IMR-90 (cell line): ENCODE measurements around the gene TAGLN2. TPM values are rescaled to one million over a fixed set of nuclear protein-coding genes. Genes with fewer than 3 reads are reported as not detected.

Experiments
- ATAC-seq: fragments of 200-7000 bp; cut with Tn5 transposase; 2 replicates; pipeline ENCODE4 v1.9.1; 2020; ENCODE audit warnings: low read depth, mild to moderate bottlenecking, moderate library complexity
- BruUV-seq: library from RNA; stranded (reverse); fragments of 400-500 nt; replicated peaks from 2 replicates; lab custom pipeline; 2021; lab: Mats Ljungman, UMichigan
- CTCF ChIA-PET: fragments of 300-600 bp; formaldehyde crosslinking; extraction: SDS; loops from one replicate; lab custom pipeline; 2021; ENCODE audit warnings: antibody characterized with exemption; lab: Yijun Ruan, JAX
- POLR2A ChIA-PET: fragments of 300-600 bp; sonication (Branson Sonifier 250); formaldehyde crosslinking; loops from one replicate; lab custom pipeline; 2022; ENCODE audit warnings: antibody characterized with exemption; ENCODE audit not compliant: unreplicated experiment; lab: Charles Lee
- DNase-seq: peaks from one replicate; pipeline ENCODE4 v3.0.0; 2013
- H2AFZ ChIP-seq: replicated peaks from 2 replicates; pipeline ENCODE3; 2013; ENCODE audit warnings: low read length, mild to moderate bottlenecking; ENCODE audit not compliant: poor library complexity
- H2AK5ac ChIP-seq: 2 replicates; pipeline ENCODE4 v1.6.1; 2013; ENCODE audit warnings: low read depth, low read length, inconsistent platforms
- H2AK9ac ChIP-seq: replicated peaks from 2 replicates; pipeline ENCODE3; 2013; ENCODE audit warnings: mild to moderate bottlenecking, low read depth, low read length, moderate library complexity; ENCODE audit not compliant: poor library complexity
- H2BK120ac ChIP-seq: 2 replicates; pipeline ENCODE4 v1.6.1; 2013; ENCODE audit warnings: low read depth, low read length, inconsistent platforms
- H2BK15ac ChIP-seq: 3 replicates; pipeline ENCODE4 v1.6.1; 2013; ENCODE audit warnings: low read depth, low read length, inconsistent platforms
- H2BK20ac ChIP-seq: 2 replicates; pipeline ENCODE4 v1.6.1; 2013; ENCODE audit warnings: low read depth, mild to moderate bottlenecking, inconsistent platforms, low read length, moderate library complexity
- H2BK5ac ChIP-seq: 2 replicates; pipeline ENCODE4 v1.6.1; 2013; ENCODE audit warnings: mild to moderate bottlenecking, low read depth, low read length, inconsistent platforms; ENCODE audit not compliant: poor library complexity, severe bottlenecking
- H3K14ac ChIP-seq: replicated peaks from 2 replicates; pipeline ENCODE4 v1.6.1; 2013; ENCODE audit warnings: low read depth, low read length, inconsistent platforms
- H3K18ac ChIP-seq: 2 replicates; pipeline ENCODE4 v1.6.1; 2013; ENCODE audit warnings: low read depth, low read length, control low read depth
- H3K23ac ChIP-seq: 2 replicates; pipeline ENCODE4 v1.6.1; 2013; ENCODE audit warnings: low read depth, low read length, inconsistent platforms
- H3K27ac ChIP-seq: 2 replicates; pipeline ENCODE4 v1.5.1; 2013; ENCODE audit warnings: mild to moderate bottlenecking, control low read depth, low read length; ENCODE audit not compliant: insufficient read depth
- H3K27me3 ChIP-seq: 2 replicates; pipeline ENCODE4 v1.6.1; 2013; ENCODE audit warnings: low read length; ENCODE audit not compliant: control insufficient read depth, insufficient read depth
- H3K36me3 ChIP-seq: 2 replicates; pipeline ENCODE4 v1.6.1; 2013; ENCODE audit warnings: low read length, mixed read lengths; ENCODE audit not compliant: control insufficient read depth, insufficient read depth
- H3K4ac ChIP-seq: 2 replicates; pipeline ENCODE4 v1.6.1; 2013; ENCODE audit warnings: low read depth, low read length, inconsistent platforms
- H3K4me1 ChIP-seq: 2 replicates; pipeline ENCODE4 v1.6.1; 2013; ENCODE audit warnings: low read length, mixed read lengths; ENCODE audit not compliant: control insufficient read depth, insufficient read depth
- H3K4me2 ChIP-seq: 2 replicates; pipeline ENCODE4 v1.6.1; 2013; ENCODE audit warnings: low read depth, mild to moderate bottlenecking, control low read depth, low read length, moderate library complexity
- H3K4me3 ChIP-seq: 2 replicates; pipeline ENCODE4 v1.5.1; 2013; ENCODE audit warnings: low read depth, mild to moderate bottlenecking, control low read depth, low read length, moderate library complexity; ENCODE audit not compliant: insufficient read depth
- H3K56ac ChIP-seq: 2 replicates; pipeline ENCODE4 v1.6.1; 2013; ENCODE audit warnings: low read length, inconsistent platforms; ENCODE audit not compliant: insufficient read depth; ENCODE audit errors: extremely low read depth
- H3K79me1 ChIP-seq, 2 experiments: 2 replicates each; pipeline ENCODE4 v1.6.1; 2013; ENCODE audit warnings: low read length in 2 of 2, inconsistent platforms in 1 of 2, low read depth in 1 of 2
- H3K9ac ChIP-seq: 2 replicates; pipeline ENCODE4 v1.6.1; 2013; ENCODE audit warnings: low read depth, low read length, control low read depth
- H3K9me1 ChIP-seq: 2 replicates; pipeline ENCODE4 v1.6.1; 2013; ENCODE audit warnings: low read length, inconsistent platforms; ENCODE audit not compliant: insufficient read depth
- H3K9me3 ChIP-seq: 2 replicates; pipeline ENCODE4 v1.6.1; 2013; ENCODE audit warnings: low read length; ENCODE audit not compliant: control insufficient read depth, insufficient read depth
- H4K20me1 ChIP-seq: 2 replicates; pipeline ENCODE4 v1.6.1; 2013; ENCODE audit warnings: low read length, inconsistent platforms; ENCODE audit not compliant: insufficient read depth
- H4K5ac ChIP-seq: 2 replicates; pipeline ENCODE4 v1.6.1; 2013; ENCODE audit warnings: mild to moderate bottlenecking, low read depth, low read length, control low read depth
- H4K8ac ChIP-seq, 2 experiments: 2 replicates each; pipeline ENCODE4 v1.6.1; 2013; ENCODE audit warnings: low read depth in 2 of 2, low read length in 2 of 2, control low read depth in 1 of 2, inconsistent platforms in 1 of 2
- H4K91ac ChIP-seq: 2 replicates; pipeline ENCODE4 v1.6.1; 2013; ENCODE audit warnings: low read depth, low read length, inconsistent platforms; ENCODE audit not compliant: insufficient read depth
- CHD1 ChIP-seq: IDR thresholded peaks from 2 replicates; pipeline ENCODE4 v1.6.1; 2012; ENCODE audit warnings: low read depth, low read length, improper control_type of control experiment
- FOS ChIP-seq: fragments of 150-350 bp; IDR thresholded peaks from 2 replicates; pipeline ENCODE4 v1.6.1; 2016; ENCODE audit warnings: low read depth, low read length
- MAFK ChIP-seq: IDR thresholded peaks from 2 replicates; pipeline ENCODE4 v1.6.1; 2012; ENCODE audit warnings: low read depth, low read length, improper control_type of control experiment
- NFE2L2 ChIP-seq: fragments of 150-350 bp; IDR thresholded peaks from 2 replicates; pipeline ENCODE4 v1.6.1; 2016; ENCODE audit warnings: low read depth, mild to moderate bottlenecking, low read length
- RAD21 ChIP-seq: IDR thresholded peaks from 2 replicates; pipeline ENCODE4 v1.6.1; 2012; ENCODE audit warnings: low read length, improper control_type of control experiment
- RCOR1 ChIP-seq: IDR thresholded peaks from 2 replicates; pipeline ENCODE4 v1.6.1; 2012; ENCODE audit warnings: mild to moderate bottlenecking, low read length, improper control_type of control experiment; ENCODE audit not compliant: insufficient replicate concordance
- SMC3 ChIP-seq: fragments of 150-350 bp; IDR thresholded peaks from 2 replicates; pipeline ENCODE4 v1.6.1; 2016; ENCODE audit warnings: low read depth, mild to moderate bottlenecking, antibody characterized with exemption, low read length, moderate library complexity
- whole genome bisulfite sequencing, 2 experiments: methylation state at CpG; one replicate each; pipeline versions ENCODE4 v1.1.5 to v1.1.7; 2013; ENCODE audit warnings: missing lambda C conversion rate in 2 of 2; ENCODE audit not compliant: insufficient read length in 1 of 2; ENCODE audit errors: extremely low coverage in 2 of 2; 5-methylcytosine and 5-hydroxymethylcytosine counted together
- dilution Hi-C: fragments of 300-500 bp; cut with HindIII; formaldehyde crosslinking; loops from one replicate; pipeline ENCODE4 v1.14.3; 2018; ENCODE audit warnings: low sequenced_read_pairs; ENCODE audit not compliant: unreplicated experiment
- in situ Hi-C: fragments of 300-500 bp; cut with MboI; formaldehyde crosslinking; loops from 3 replicates; pipeline ENCODE4 v1.14.3; 2019; ENCODE audit warnings: low sequenced_read_pairs, inconsistent platforms, mixed read lengths
- intact Hi-C: fragments of 100-400 bp; cut with micrococcal nuclease; formaldehyde crosslinking; loops from 2 replicates; pipeline ENCODE4 v1.10.0; 2022
- polyA plus RNA-seq, 3 experiments: library from polyadenylated mRNA; depleted of rRNA; stranded (reverse); fragments of >200 nt; gene quantifications; 2 replicates each; pipeline ENCODE4 v1.2.3, GENCODE V29; 2012; ENCODE audit warnings: low replicate concordance in 1 of 3
- total RNA-seq: library from RNA; depleted of rRNA; stranded (reverse); fragments of >200 nt; gene quantifications from 2 replicates; pipeline ENCODE4 v1.2.3, GENCODE V29; 2012
- TF ChIP-seq, protein P1 (sequence below): fragments of 150-350 bp; IDR thresholded peaks from 2 replicates; pipeline ENCODE4 v1.6.1; 2016; ENCODE audit warnings: low read depth, mild to moderate bottlenecking, low read length, moderate library complexity, borderline replicate concordance
- TF ChIP-seq, protein P2 (sequence below): fragments of 150-350 bp; IDR thresholded peaks from 2 replicates; pipeline ENCODE4 v1.6.1; 2017; ENCODE audit warnings: mild to moderate bottlenecking, antibody characterized with exemption, low read length, low read depth
- TF ChIP-seq, protein P3 (sequence below): conservative IDR thresholded peaks from 2 replicates; pipeline ENCODE4 v1.5.1; 2012; ENCODE audit warnings: mild to moderate bottlenecking, low read depth, low read length, improper control_type of control experiment

Gene TAGLN2
- total and polyA plus RNA-seq, 2 of the 4 experiments (the other 2 are of a cell fraction): 440 to 634 TPM

DNA sequence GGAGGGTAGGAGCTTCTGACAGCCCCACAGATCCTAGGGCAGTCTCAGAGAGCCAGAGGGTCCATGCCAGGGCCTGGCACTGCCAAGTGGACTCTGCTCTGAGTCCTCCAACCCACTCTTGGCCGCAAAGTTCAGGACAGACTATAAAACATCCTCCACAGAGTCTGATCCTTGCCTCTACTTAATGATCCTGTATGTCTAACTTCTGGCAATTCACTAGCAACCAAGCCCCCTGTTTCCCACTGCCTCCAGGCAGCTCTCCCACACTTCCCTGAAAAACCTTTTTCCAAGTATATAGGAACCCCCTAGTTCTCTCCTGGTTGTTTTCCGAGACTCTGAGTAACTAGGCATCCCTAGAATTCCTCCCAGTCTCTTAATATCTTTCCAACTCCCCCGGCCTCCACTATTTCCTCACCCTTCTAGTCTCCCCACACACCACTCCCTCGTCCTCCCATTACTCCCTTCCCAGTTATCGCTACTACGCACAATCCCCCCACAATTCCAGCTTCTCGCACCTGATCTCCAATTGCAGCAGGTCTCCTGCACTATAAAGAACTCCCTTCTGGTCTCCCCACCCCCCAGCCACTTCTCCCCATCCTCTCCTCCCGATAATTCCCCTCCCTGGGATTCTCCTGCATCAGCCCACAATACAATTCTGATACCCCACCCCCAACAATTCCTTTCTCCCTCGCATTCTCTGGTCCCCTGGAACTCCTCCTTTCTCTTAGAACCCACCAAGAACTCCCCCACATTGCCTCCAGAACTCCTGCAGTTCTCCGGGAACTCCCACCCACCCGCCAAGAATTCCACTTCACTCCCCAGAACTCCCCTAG lies 19.5 kb upstream of the TAGLN2 start:
- Histone ChIP-seq H3K14ac (no peak overlapping the region), H2BK5ac (no peak overlapping the region), H3K4me3 (peak overlapping the region; percentile 34; the same call in 1 of the 2 replicates), H2BK15ac (no peak overlapping the region), H3K36me3 (no peaks in the 10 kb centered on the region), H3K27ac (no peak overlapping the region), H2AK9ac (no peak overlapping the region), H3K79me1 (no peaks in the 10 kb centered on the region), H3K9me3 (no peaks in the 10 kb centered on the region), H3K27me3 (peaks cover 68% of the 10 kb centered on the region), H3K4me2 (peak overlapping the region; percentile 69; the same call in 1 of the 2 replicates), H2BK20ac (no peak overlapping the region), H2AK5ac (no peak overlapping the region), H4K8ac (no peak overlapping the region), H4K20me1 (no peaks in the 10 kb centered on the region), H3K56ac (no peak overlapping the region), H4K91ac (no peak overlapping the region), H4K5ac (no peak overlapping the region), H3K9ac (no peak overlapping the region), H2AFZ (no peak overlapping the region), H2BK120ac (no peak overlapping the region), H3K4me1 (no peaks in the 10 kb centered on the region; the same call in 1 of the 2 replicates), H3K4ac (no peak overlapping the region), H3K23ac (no peak overlapping the region), H3K9me1 (no peaks in the 10 kb centered on the region), H3K18ac (no peak overlapping the region)
- TF ChIP-seq NFE2L2: no peak
- no peak for TF ChIP-seq RAD21
- TF ChIP-seq FOS: no peak
- TF ChIP-seq, protein P1, sequence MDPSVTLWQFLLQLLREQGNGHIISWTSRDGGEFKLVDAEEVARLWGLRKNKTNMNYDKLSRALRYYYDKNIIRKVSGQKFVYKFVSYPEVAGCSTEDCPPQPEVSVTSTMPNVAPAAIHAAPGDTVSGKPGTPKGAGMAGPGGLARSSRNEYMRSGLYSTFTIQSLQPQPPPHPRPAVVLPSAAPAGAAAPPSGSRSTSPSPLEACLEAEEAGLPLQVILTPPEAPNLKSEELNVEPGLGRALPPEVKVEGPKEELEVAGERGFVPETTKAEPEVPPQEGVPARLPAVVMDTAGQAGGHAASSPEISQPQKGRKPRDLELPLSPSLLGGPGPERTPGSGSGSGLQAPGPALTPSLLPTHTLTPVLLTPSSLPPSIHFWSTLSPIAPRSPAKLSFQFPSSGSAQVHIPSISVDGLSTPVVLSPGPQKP: no peak
- TF ChIP-seq RCOR1: no peak
- TF ChIP-seq, protein P2, sequence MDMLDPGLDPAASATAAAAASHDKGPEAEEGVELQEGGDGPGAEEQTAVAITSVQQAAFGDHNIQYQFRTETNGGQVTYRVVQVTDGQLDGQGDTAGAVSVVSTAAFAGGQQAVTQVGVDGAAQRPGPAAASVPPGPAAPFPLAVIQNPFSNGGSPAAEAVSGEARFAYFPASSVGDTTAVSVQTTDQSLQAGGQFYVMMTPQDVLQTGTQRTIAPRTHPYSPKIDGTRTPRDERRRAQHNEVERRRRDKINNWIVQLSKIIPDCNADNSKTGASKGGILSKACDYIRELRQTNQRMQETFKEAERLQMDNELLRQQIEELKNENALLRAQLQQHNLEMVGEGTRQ: no peak
- TF ChIP-seq, protein P3, sequence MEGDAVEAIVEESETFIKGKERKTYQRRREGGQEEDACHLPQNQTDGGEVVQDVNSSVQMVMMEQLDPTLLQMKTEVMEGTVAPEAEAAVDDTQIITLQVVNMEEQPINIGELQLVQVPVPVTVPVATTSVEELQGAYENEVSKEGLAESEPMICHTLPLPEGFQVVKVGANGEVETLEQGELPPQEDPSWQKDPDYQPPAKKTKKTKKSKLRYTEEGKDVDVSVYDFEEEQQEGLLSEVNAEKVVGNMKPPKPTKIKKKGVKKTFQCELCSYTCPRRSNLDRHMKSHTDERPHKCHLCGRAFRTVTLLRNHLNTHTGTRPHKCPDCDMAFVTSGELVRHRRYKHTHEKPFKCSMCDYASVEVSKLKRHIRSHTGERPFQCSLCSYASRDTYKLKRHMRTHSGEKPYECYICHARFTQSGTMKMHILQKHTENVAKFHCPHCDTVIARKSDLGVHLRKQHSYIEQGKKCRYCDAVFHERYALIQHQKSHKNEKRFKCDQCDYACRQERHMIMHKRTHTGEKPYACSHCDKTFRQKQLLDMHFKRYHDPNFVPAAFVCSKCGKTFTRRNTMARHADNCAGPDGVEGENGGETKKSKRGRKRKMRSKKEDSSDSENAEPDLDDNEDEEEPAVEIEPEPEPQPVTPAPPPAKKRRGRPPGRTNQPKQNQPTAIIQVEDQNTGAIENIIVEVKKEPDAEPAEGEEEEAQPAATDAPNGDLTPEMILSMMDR: no peak
- no peak for TF ChIP-seq SMC3
- TF ChIP-seq MAFK: no peak
- TF ChIP-seq CHD1: no peak
- ChIA-PET CTCF (no interaction called here), POLR2A (no interaction called here)
- no peak for ATAC-seq
- in situ Hi-C loops: no loop called here
- BruUV-seq: no TSS peak
- WGBS, 2 experiments: 8% methylated on average over 9 of the region's 11 CpGs; no CpG with 5 or more reads in 1 of the 2 experiments
- intact Hi-C loops: loop anchor here (2.0 to 10.0 kb wide), 2 partner anchors 62 to 430 kb away; no protein-coding TSS in a partner anchor
- DNase-seq: no peak
- dilution Hi-C loops: no loop called here
